PC-3 (cell line): Measurements from ENCODE around the gene MORN1. TPM values are rescaled to one million over a fixed set of nuclear protein-coding genes. Genes with fewer than 3 reads are reported as not detected.

Experiments
- ATAC-seq: fragments of 200-7000 bp; cut with Tn5 transposase; 2 replicates; pipeline ENCODE4 v1.9.1; 2020; ENCODE audit warnings: mild to moderate bottlenecking, moderate library complexity
- BruUV-seq: library from RNA; stranded (reverse); fragments of 400-500 nt; replicated peaks from 2 replicates; lab custom pipeline; 2021; lab: Mats Ljungman, UMichigan
- CTCF ChIA-PET: fragments of 300-600 bp; sonication (Branson Sonifier 250); formaldehyde crosslinking; loops from one replicate; lab custom pipeline; 2022; ENCODE audit warnings: antibody characterized with exemption; lab: Charles Lee
- POLR2A ChIA-PET: fragments of 300-600 bp; sonication (Branson Sonifier 250); formaldehyde crosslinking; loops from one replicate; lab custom pipeline; 2022; ENCODE audit warnings: antibody characterized with exemption; ENCODE audit not compliant: unreplicated experiment; lab: Charles Lee
- DNase-seq: peaks from one replicate; pipeline ENCODE4 v3.0.0-alpha.2; 2015
- H2AFZ ChIP-seq: fragments of 300-600 bp; sonication (generic); 2 replicates; pipeline ENCODE4 v1.6.0; 2016; ENCODE audit warnings: antibody characterized with exemption, low read length
- H3F3A ChIP-seq: fragments of 300-600 bp; sonication (generic); one replicate; pipeline ENCODE4 v1.6.0; 2017; ENCODE audit warnings: antibody characterized with exemption, low read length, control low read depth, mild to moderate bottlenecking; ENCODE audit not compliant: unreplicated experiment
- H3K27ac ChIP-seq: fragments of 300-600 bp; sonication (generic); 2 replicates; pipeline ENCODE4 v1.5.1; 2016; ENCODE audit warnings: mild to moderate bottlenecking, low read length
- H3K27me3 ChIP-seq: fragments of 300-600 bp; sonication (generic); 2 replicates; pipeline ENCODE4 v1.6.1; 2016; ENCODE audit warnings: low read length, mixed read lengths
- H3K36me3 ChIP-seq: fragments of 300-600 bp; sonication (generic); 2 replicates; pipeline ENCODE4 v1.6.1; 2016; ENCODE audit warnings: low read depth, mixed run types, low read length, mixed read lengths
- H3K4me1 ChIP-seq: fragments of 300-600 bp; sonication (generic); 2 replicates; pipeline ENCODE4 v1.5.1; 2016; ENCODE audit warnings: low read length; ENCODE audit not compliant: insufficient read depth
- H3K4me2 ChIP-seq: fragments of 300-600 bp; sonication (generic); 2 replicates; pipeline ENCODE4 v1.6.0; 2016; ENCODE audit warnings: low read length
- H3K4me3 ChIP-seq: fragments of 300-600 bp; sonication (generic); 2 replicates; pipeline ENCODE4 v1.5.1; 2016; ENCODE audit warnings: mild to moderate bottlenecking, low read length, mixed read lengths
- H3K79me2 ChIP-seq: fragments of 300-600 bp; sonication (generic); 2 replicates; pipeline ENCODE4 v1.6.1; 2017; ENCODE audit warnings: low read length, mixed read lengths
- H3K9ac ChIP-seq: fragments of 300-600 bp; sonication (generic); 2 replicates; pipeline ENCODE4 v1.6.0; 2016; ENCODE audit warnings: mild to moderate bottlenecking, low read length
- H3K9me2 ChIP-seq: fragments of 300-600 bp; sonication (generic); replicated peaks from 2 replicates; pipeline ENCODE4 v1.6.1; 2016; ENCODE audit warnings: mixed run types, low read length, mixed read lengths
- H3K9me3 ChIP-seq: fragments of 300-600 bp; sonication (generic); 2 replicates; pipeline ENCODE4 v1.6.1; 2016; ENCODE audit warnings: low read length, mixed read lengths
- H4K20me1 ChIP-seq: fragments of 300-600 bp; sonication (generic); 2 replicates; pipeline ENCODE4 v1.6.1; 2016; ENCODE audit warnings: low read length, mixed read lengths
- CTCF ChIP-seq: fragments of 300-600 bp; sonication (generic); conservative IDR thresholded peaks from 2 replicates; pipeline ENCODE4 v1.5.1; 2017; ENCODE audit warnings: antibody characterized with exemption, low read depth, mild to moderate bottlenecking, low read length
- EZH2 ChIP-seq: fragments of 300-600 bp; sonication (generic); IDR thresholded peaks from one replicate; pipeline ENCODE4 v1.6.1; 2017; ENCODE audit warnings: antibody characterized with exemption, mild to moderate bottlenecking, low read length; ENCODE audit not compliant: unreplicated experiment
- EZH2phosphoT487 ChIP-seq: fragments of 300-600 bp; sonication (generic); IDR thresholded peaks from 2 replicates; pipeline ENCODE4 v1.6.1; 2018; ENCODE audit warnings: mild to moderate bottlenecking, antibody characterized with exemption, low read length, borderline replicate concordance
- intact Hi-C: fragments of 100-400 bp; cut with micrococcal nuclease; formaldehyde crosslinking; loops from 2 replicates; pipeline ENCODE4 v1.9.0; 2023
- total RNA-seq: library from RNA; depleted of rRNA; stranded (reverse); fragments of >200 nt; gene quantifications from 2 replicates; pipeline ENCODE4 v1.2.3, GENCODE V29; 2014

Gene MORN1
- total RNA-seq, 1 experiment from 2014 or later = 11.2 TPM

- ChIA-PET POLR2A (no interaction called here), CTCF (no interaction called here)
- Histone ChIP-seq H3K4me3 (peak overlapping the region; percentile 65), H3K9me3 (no peaks in the 10 kb centered on the region), H3K9ac (peak overlapping the region; percentile 73), H3F3A (no peaks in the 10 kb centered on the region), H3K27ac (no peak overlapping the region), H3K4me2 (peak overlapping the region; percentile 89), H3K36me3 (no peaks in the 10 kb centered on the region), H3K79me2 (no peaks in the 10 kb centered on the region), H3K27me3 (no peaks in the 10 kb centered on the region), H2AFZ (peak overlapping the region; percentile 52; the same call in 1 of the 2 replicates), H3K4me1 (peaks cover 6% of the 10 kb centered on the region; the same call in 1 of the 2 replicates), H3K9me2 (no peaks in the 10 kb centered on the region), H4K20me1 (no peaks in the 10 kb centered on the region)
- DNase-seq (no peak), ATAC-seq (no peak)
- intact Hi-C loops = loop anchor here (5.0 kb wide), 3 partner anchors 66 to 106 kb away; no protein-coding TSS in a partner anchor
- no peak for TF ChIP-seq EZH2
- TF ChIP-seq EZH2phosphoT487 = no peak
- no peak for TF ChIP-seq CTCF
- BruUV-seq = no TSS peak
These were observed 77.6 kb downstream of the MORN1 start for GRCh38 chr1:2313651-2314261.

DNA sequence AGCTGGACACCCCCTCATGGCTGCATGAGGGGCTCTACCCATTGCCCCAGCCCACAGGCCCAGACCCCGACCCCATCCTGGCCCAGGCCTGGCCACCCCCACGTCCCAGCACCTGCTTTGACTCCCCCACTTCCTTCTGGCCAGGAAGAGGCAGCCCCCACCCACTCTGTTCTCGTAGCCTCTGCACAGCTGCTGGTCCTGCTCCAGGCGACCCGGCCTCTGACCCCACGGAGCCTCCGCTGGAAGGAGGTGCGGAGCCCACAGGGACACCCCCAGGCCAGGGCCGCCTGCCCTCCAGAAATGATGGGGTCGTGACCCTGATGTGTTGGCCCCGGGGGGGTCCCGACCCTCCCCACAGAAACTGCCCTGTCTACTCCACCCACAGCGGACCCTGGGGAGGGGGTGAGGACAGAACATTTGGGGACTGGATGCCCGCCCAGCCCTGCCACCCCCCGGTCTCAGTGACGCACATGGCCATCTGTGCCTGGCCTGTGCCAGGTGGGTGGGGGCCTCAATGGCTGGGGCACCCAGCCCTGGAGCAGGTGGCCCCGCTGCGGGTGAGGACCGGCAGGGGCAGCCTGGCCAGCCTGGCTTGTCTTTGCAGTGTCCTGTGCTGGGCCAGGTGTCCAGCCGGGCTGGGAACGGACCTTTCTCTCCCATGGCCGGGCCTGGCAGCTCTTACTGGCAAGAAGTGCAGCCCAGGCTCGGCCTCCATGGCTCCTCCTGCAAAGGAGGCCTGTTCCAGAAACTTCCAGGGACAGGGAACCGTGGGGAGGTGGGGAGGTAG lies 78.6 kb downstream of the MORN1 start:
- Histone ChIP-seq H3K79me2 (no peaks in the 10 kb centered on the region), H4K20me1 (no peaks in the 10 kb centered on the region), H3K27me3 (no peaks in the 10 kb centered on the region), H3K9me3 (no peaks in the 10 kb centered on the region), H3K9ac (no peak overlapping the region), H3K9me2 (no peaks in the 10 kb centered on the region), H3K4me3 (no peak overlapping the region), H3K36me3 (peaks cover 7% of the 10 kb centered on the region), H3K27ac (no peak overlapping the region), H2AFZ (no peak overlapping the region), H3F3A (no peaks in the 10 kb centered on the region), H3K4me2 (no peak overlapping the region), H3K4me1 (peaks cover 6% of the 10 kb centered on the region; the same call in 1 of the 2 replicates)
- intact Hi-C loops = loop anchor here (5.0 kb wide), 3 partner anchors 65 to 105 kb away; no protein-coding TSS in a partner anchor
- ChIA-PET POLR2A (interaction anchor here (0.9 kb wide), 1 partner anchor 69 kb away, joined by 4 read pairs; no protein-coding TSS in a partner anchor), CTCF (interaction anchor here (0.6 kb wide), 1 partner anchor 100 kb away, joined by 5 read pairs; no protein-coding TSS in a partner anchor)
- TF ChIP-seq EZH2 (no peak), EZH2phosphoT487 (no peak), CTCF (no peak)
- DNase-seq (no peak), ATAC-seq (no peak)
- no TSS peak for BruUV-seq
